ENCODE results near the gene SPAG7. TPM values are rescaled to one million over a fixed set of nuclear protein-coding genes. Genes with fewer than 3 reads are reported as not detected.
A peak's percentile ranks its signal among the peaks of the same experiment; 100 is the strongest.

SPAG7 gene
- total RNA-seq, 1 donor from 2014 or later, result 40.5 TPM

DNA sequence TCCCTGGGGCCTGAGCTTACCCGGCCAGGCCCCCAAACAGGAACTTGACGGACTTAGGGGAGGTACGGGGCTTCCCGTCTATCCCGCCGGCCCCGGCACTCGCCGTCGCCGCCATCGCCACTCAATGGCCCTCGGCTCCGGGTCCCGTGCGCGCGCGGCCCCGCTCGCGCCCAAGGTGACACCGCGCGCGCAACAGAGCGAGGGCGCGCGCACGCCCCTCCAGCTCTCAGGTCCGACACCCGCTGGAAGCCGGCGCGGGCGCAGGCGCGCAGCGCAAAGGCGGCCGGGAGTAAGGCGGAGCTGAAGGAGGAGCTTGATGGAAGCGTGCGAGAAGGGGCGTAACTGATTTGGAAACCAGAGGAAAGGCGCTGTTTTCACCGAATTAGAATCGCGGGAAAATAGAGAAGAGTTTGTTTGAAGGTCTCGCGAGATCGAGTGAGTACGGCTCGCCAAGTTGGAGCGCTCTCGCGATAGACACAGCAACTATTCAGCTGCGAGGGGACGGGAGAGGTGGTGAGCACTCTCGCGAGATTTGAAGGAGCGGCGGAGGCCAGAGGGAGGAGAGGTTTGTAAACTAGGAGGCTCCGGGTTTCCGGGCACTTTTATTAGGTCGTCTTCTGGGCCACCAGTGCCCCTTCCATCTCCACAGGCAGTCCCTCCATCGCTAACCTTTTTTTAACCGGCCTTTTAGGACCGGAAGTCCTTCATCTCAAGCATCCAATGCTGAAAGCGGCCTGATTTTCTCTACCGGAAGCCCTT is 27.6 kb downstream of the SPAG7 start, which contains the start of the genes RNF167 and SLC25A11:
Gene RNF167 (plus strand): TSS at position 473 of the 759 bp plus-strand sequence. CDS start 642 bp downstream, outside the sequence.
Gene SLC25A11 (minus strand): TSS at position 251 of the 759 bp plus-strand sequence. CDS start 136 bp downstream, at position 115.
- peak; percentile 62 for FAIRE-seq

GRCh38 chr17:4939546-4939795 is 28.1 kb downstream of the SPAG7 start:
- DNase-seq (ENCODE audit: low read depth), result no peak
- H3K27me3 ChIP-seq (ENCODE audit: control insufficient read depth, insufficient read depth, low read length), result no peaks in the 10 kb centered on the region
- no peak for FAIRE-seq
- TF ChIP-seq CTCF (IDR thresholded peaks at IDR 0.05; ENCODE audit: insufficient read depth, low read length, severe bottlenecking), result no peak
- H3K36me3 ChIP-seq (ENCODE audit: control insufficient read depth, insufficient read depth, low read length), result peaks cover 27% of the 10 kb centered on the region
- H3K4me3 ChIP-seq (ENCODE audit: low read depth, low read length), result peak overlapping the region; percentile 93

More for the DNA sequence above, 27.6 kb downstream of the SPAG7 start, which contains the start of the genes RNF167 and SLC25A11:
- DNase-seq (ENCODE audit: low read depth), result peak; percentile 99
- peak within 1 kb of the TSS; percentile 93 for H3K4me3 ChIP-seq (ENCODE audit: low read depth, low read length)
- peaks cover 32% of the 10 kb centered on the region for H3K36me3 ChIP-seq (ENCODE audit: control insufficient read depth, insufficient read depth, low read length)
- no peak for TF ChIP-seq CTCF (IDR thresholded peaks at IDR 0.05; ENCODE audit: insufficient read depth, low read length, severe bottlenecking)
- no peaks in the 10 kb centered on the region for H3K27me3 ChIP-seq (ENCODE audit: control insufficient read depth, insufficient read depth, low read length)

- FAIRE-seq (no peak), DNase-seq (ENCODE audit: low read depth) (no peak)
- Histone ChIP-seq H3K36me3 (ENCODE audit: control insufficient read depth, insufficient read depth, low read length) (peaks cover 26% of the 10 kb centered on the region), H3K27me3 (ENCODE audit: control insufficient read depth, insufficient read depth, low read length) (no peaks in the 10 kb centered on the region), H3K4me3 (ENCODE audit: low read depth, low read length) (peak overlapping the region; percentile 93)
- TF ChIP-seq CTCF (IDR thresholded peaks at IDR 0.05; ENCODE audit: insufficient read depth, low read length, severe bottlenecking), result peak; percentile 1
Measured at GRCh38 chr17:4938688-4939545, 28.7 kb downstream of the SPAG7 start.

- no peak overlapping the region for H3K4me3 ChIP-seq (ENCODE audit: low read depth, low read length)
- peaks cover 21% of the 10 kb centered on the region for H3K36me3 ChIP-seq (ENCODE audit: control insufficient read depth, insufficient read depth, low read length)
- FAIRE-seq (no peak), DNase-seq (ENCODE audit: low read depth) (no peak)
- no peaks in the 10 kb centered on the region for H3K27me3 ChIP-seq (ENCODE audit: control insufficient read depth, insufficient read depth, low read length)
- TF ChIP-seq CTCF (IDR thresholded peaks at IDR 0.05; ENCODE audit: insufficient read depth, low read length, severe bottlenecking), result no peak
Measured at GRCh38 chr17:4938069-4938491, 29.5 kb downstream of the SPAG7 start.

- FAIRE-seq, result no peak
- no peak for TF ChIP-seq CTCF (IDR thresholded peaks at IDR 0.05; ENCODE audit: insufficient read depth, low read length, severe bottlenecking)
- Histone ChIP-seq H3K4me3 (ENCODE audit: low read depth, low read length) (no peak overlapping the region), H3K36me3 (ENCODE audit: control insufficient read depth, insufficient read depth, low read length) (peaks cover 21% of the 10 kb centered on the region), H3K27me3 (ENCODE audit: control insufficient read depth, insufficient read depth, low read length) (no peaks in the 10 kb centered on the region)
- DNase-seq (ENCODE audit: low read depth), result no peak
Measured at GRCh38 chr17:4937553-4937952, 30.1 kb downstream of the SPAG7 start.
